Activated CD8-positive, alpha-beta memory T cell treated with anti-CD3 and anti-CD28 coated beads, Interleukin-2, amount 50 U/mL, for 24 hours (primary cell): ENCODE measurements around the gene RBM47.

ENCODE experiments used
- DNase-seq: peaks from one replicate; pipeline ENCODE4 v3.0.0-alpha.2; 2020; ENCODE audit errors: extremely low read depth

RBM47 gene

DNA sequence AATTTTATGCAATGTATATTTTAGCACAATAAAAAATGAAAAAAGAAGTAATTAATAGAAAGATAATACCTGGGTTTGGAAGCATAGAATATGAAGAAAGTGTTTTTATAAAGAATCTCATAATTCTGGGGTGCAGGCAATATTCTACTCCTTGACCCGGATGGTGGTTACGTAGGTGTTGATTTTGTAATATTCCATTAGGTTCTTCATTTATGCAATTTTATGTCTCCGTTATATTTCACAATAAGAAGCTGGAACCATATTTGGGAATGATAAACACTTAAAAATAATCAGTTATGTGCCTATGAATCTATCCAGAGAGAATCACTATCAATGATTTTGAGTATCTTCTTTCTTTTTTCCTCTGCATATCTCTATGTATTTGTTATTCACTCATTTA, 256.0 kb downstream of the RBM47 start:
- no peak for DNase-seq
